H1 (cell line): ENCODE measurements around the gene ALG14. TPM values are rescaled to one million over a fixed set of nuclear protein-coding genes. Genes with fewer than 3 reads are reported as not detected.

Source experiments
- CBX5 ChIP-seq: fragments of 300-800, 300-1000 bp; sonication (generic); IDR thresholded peaks from 2 replicates; pipeline ENCODE4 v1.7.1; 2016; ENCODE audit warnings: antibody characterized with exemption, low read length, low read depth
- polyA plus RNA-seq, 7 experiments: library from polyadenylated mRNA; depleted of rRNA in 3 of 7; stranded (reverse) in 5 of 7; unstranded in 2 of 7; fragments of >200 nt in 5 of 7; fragments of 200-250 nt in 2 of 7; gene quantifications; 1 replicate in 5 of 7; 2 replicates in 1 of 7; 4 replicates in 1 of 7; pipeline versions ENCODE4 v1.2.1 to v1.2.3, GENCODE V29; 2011 to 2013; ENCODE audit warnings: missing spikeins in 2 of 7, mixed read lengths in 2 of 7
- total RNA-seq: library from RNA; stranded (reverse); fragmentation: NEBNext Ultra II Directional; extraction: Animal tissue kit (Norgen Biotek cat#: 25700); gene quantifications from 2 replicates; pipeline ENCODE4 v1.2.1, GENCODE V29; 2021

Gene ALG14
- total and polyA plus RNA-seq, 2 of the 8 experiments (the other 6 are each of a cell fraction or from before 2014, with no cell fraction given) = 0.95 to 1.3 TPM

DNA sequence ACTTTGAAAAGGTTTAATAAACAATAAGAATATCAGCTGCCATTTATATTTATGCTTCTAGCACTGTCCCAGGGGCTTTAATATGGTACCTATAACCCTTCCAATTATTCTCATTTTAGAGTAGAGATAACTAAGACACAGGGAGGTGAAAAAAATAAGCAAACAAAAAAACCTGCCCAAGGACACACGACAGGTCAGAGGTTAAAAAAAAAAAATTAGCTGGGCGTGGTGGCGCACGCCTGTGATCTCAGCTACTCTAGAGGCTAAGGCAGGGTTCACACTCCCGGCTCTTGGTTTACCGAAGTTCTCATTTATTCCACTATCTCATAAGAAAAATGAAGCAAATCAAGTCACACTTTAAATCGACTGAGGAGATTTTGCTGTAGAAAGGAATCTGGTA is 111.2 kb downstream of the ALG14 start (continued):
- no peak for TF ChIP-seq CBX5
- TF ChIP-seq, all 59 proteins: peak for 0
